HG03103 (cell line): ENCODE data around the gene PIF1.

Experiments used
- ATAC-seq: cut with Tn5 transposase; IDR thresholded peaks from one replicate; pipeline ENCODE4 v1.9.1; 2021; ENCODE audit warnings: low read depth; ENCODE audit not compliant: unreplicated experiment

PIF1 gene

DNA sequence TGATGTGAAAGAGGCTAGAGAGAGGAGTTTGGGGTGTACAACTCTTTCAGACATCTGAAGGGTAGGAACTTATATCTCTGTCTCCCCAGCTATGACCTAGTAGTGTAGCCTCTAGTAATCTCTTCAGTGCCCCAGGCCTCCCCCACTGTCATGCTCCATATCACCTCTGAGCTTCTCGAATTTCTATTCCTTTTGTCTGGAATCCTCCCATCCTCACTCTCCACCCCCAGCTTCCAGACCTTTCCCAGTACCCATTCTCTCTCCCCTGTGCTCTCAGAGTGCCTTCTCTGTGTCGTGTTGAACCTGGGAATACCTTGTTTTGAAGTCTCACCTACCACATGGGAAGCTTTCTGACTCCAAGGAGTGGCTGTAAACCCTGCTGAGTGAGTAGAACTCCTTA, 46.4 kb downstream of the PIF1 start:
- ATAC-seq, result no peak

DNA sequence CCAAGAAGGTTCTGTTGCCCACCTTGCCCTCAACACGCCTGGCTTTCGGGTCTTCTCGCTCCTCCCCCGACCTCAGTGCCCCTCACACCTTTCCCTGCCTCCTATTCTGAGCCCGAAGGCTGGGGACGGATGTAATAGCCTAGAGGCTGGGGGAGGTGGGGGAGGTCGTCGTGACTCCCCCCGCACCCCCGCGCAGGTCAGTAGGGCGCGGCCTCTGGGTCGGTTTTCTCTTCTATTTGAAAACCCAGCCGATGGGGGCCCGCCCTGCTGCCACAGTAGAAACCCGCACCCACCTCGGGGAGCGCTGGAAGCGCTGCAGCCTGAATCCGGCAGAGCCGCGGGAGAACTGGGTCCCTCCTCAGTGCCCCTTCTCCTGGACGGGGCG, 49.1 kb downstream of the PIF1 start:
- ATAC-seq, result no peak

DNA sequence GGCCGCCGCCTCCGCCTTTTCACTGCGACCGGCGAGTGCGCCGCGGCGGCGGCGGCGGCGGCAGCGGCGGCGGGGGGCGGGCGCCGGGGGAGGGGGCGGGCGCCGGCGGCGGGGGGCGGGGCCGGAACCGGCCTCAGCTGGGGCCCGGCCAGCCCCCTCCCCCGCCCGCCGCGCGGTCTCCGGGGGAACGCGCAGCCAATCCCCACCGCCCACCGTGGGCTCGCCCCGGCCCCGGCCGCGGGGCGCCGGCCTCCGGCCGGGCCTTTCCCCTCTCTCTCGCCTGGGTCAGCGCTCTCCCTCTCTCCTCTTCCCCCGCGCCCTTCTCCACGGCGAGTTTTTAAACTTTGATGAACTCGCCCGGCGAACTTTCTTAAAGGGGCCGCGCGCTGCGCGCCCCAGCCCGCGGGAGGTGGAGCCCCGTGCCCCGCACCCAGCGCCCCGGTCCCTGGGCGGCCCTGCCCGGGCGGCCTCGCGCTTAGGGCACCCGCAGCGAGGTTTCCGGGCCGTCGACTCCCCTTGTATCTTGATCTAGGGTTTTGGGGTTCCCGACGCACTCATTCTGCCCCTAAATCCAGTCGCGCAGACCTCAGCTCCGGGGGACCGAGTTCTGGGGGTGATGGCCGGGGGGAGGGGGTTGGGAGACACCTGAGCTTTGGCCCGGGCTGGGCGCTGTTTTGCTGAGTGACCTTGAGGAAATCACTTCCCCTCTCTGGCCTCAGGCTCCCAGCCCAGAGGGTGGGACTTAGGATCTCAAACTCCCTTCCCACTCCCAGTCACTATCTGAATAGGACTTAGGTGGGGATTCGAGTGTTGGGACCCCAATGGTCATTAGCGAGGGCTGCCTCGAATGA, 49.7 kb downstream of the PIF1 start, which contains the start of gene RBPMS2:
Gene RBPMS2 (minus strand): TSS at position 39 of the 851 bp plus-strand sequence. CDS start 270 bp downstream, outside the sequence.
- ATAC-seq, result no peak

GRCh38 chr15:64774629-64775493, 50.6 kb downstream of the PIF1 start:
- ATAC-seq, result no peak

- ATAC-seq, result no peak
Measured at GRCh38 chr15:64774037-64774628, 51.3 kb downstream of the PIF1 start.

DNA sequence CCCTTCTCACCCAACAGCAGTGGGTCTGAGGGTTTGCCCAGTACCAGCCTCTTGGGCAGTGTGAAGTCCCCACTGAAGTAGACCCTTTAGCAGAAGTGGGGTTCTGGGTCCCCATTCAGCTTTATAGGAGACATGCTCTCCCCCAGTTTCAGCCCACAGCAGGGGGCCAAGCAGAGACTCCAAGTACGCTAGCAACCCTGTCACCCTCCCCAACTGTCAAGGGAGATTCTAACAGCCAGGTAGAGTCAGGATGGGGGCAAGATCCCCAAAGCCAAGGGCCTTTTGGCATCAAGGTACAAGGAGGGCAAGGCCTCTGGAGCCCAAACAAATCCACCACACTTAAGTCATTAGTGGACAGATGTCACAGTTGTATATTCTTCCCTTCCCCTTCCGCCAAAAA, 51.8 kb downstream of the PIF1 start:
- ATAC-seq, result no peak

- no peak for ATAC-seq
Measured at GRCh38 chr15:64772964-64773363, 52.5 kb downstream of the PIF1 start.

GRCh38 chr15:64772488-64772887, 53.0 kb downstream of the PIF1 start:
- ATAC-seq, result no peak

GRCh38 chr15:64770626-64771025, 54.8 kb downstream of the PIF1 start:
- ATAC-seq, result no peak

DNA sequence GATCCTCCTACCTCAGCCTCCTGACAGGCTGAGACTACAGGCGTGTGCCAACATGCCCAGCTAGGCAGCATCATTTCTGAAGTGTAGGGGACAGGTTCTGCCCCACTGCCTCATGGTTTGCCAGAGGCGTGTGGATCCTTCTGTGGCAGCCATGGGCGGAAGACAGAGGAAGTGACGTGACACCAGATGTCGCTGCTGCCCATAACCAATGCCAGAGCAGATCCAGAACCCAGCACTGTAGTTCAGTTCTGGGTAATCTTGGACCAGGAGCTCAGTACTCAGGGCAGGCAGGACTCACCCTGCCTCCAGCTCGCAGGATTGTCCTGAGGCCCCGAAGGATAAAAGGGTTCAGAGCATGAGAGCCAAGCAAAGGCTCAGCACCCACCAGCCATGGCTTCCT, 58.2 kb downstream of the PIF1 start:
- no peak for ATAC-seq

DNA sequence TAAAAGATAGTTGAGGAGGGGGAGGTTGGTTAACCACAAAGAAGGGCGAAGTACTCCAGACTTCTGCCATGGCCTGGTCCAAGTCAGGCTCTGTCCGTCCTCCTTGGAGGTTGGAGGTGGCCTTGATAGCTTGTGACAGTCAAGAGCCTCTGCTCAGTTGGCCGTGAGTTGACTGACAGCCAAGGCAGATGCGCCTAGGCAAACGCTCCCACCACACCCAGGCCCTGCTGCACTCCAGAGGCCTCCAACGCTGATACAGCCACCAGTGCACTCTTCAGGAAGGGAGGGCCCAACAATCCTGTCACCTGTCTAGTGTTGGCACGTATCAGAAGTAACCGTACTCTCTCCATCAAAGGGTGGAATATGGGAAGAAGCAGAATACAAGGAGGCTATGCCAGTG, 59.4 kb downstream of the PIF1 start:
- ATAC-seq, result no peak
